ENCODE measurements around the gene KCTD15. TPM values are rescaled to one million over a fixed set of nuclear protein-coding genes. Genes with fewer than 3 reads are reported as not detected.

The KCTD15 gene
- total and polyA plus RNA-seq, 8 donors: 14.8 to 33.8 (median 19.0) TPM

GRCh38 chr19:33813391-33814101, 16.9 kb downstream of the KCTD15 start:
- intact Hi-C loops (cut with DNase I): no loop called here
- H3K27ac ChIP-seq: no peak overlapping the region
- ATAC-seq (no peak), FAIRE-seq (no peak), DNase-seq (peak in 4 of 6 donors; percentile 5 to 48 (median 24))
- no peak for TF ChIP-seq CTCF (IDR thresholded peaks at IDR 0.05)
- WGBS, 2 donors: 82 to 84% methylated on average over 16 of the region's 16 CpGs
- no peak overlapping the region for H3K4me3 ChIP-seq
- H3K27me3 ChIP-seq: no peaks in the 10 kb centered on the region
- no peaks in the 10 kb centered on the region for H3K9me3 ChIP-seq
- no peaks in the 10 kb centered on the region for H3K4me1 ChIP-seq
- no peaks in the 10 kb centered on the region for H3K36me3 ChIP-seq

GRCh38 chr19:33814181-33815165, 17.8 kb downstream of the KCTD15 start:
- DNase-seq (peak in 3 of 6 donors; percentile 7 to 24 (median 20)), FAIRE-seq (no peak), ATAC-seq (no peak)
- Histone ChIP-seq H3K4me3 (no peak overlapping the region), H3K36me3 (no peaks in the 10 kb centered on the region), H3K27me3 (no peaks in the 10 kb centered on the region), H3K27ac (no peak overlapping the region), H3K9me3 (no peaks in the 10 kb centered on the region), H3K4me1 (peaks cover 0 to 1% (median 0%) of the 10 kb centered on the region in 3 donors)
- TF ChIP-seq CTCF (IDR thresholded peaks at IDR 0.05): no peak
- intact Hi-C loops (cut with DNase I): no loop called here
- WGBS, 2 donors: 76 to 82% methylated on average over 21 of the region's 21 CpGs

- ATAC-seq: no peak
- WGBS, 2 donors: 80 to 87% methylated on average over 15 of the region's 15 CpGs
- intact Hi-C loops (cut with DNase I): no loop called here
Observed at GRCh38 chr19:33815380-33816340, 19.0 kb downstream of the KCTD15 start.

More at GRCh38 chr19:33815380-33816340, 19.0 kb downstream of the KCTD15 start:
- no peaks in the 10 kb centered on the region for H3K36me3 ChIP-seq
- DNase-seq: peak in 2 of 6 donors; percentile 7 to 12
- H3K27me3 ChIP-seq: no peaks in the 10 kb centered on the region
- no peak for FAIRE-seq
- H3K4me3 ChIP-seq: no peak overlapping the region
- H3K27ac ChIP-seq: no peak overlapping the region
- no peak for TF ChIP-seq CTCF (IDR thresholded peaks at IDR 0.05)
- H3K4me1 ChIP-seq: peaks cover 0 to 8% (median 0%) of the 10 kb centered on the region in 3 donors
- no peaks in the 10 kb centered on the region for H3K9me3 ChIP-seq
